ENCODE data around the gene GLDN.

The GLDN gene

DNA sequence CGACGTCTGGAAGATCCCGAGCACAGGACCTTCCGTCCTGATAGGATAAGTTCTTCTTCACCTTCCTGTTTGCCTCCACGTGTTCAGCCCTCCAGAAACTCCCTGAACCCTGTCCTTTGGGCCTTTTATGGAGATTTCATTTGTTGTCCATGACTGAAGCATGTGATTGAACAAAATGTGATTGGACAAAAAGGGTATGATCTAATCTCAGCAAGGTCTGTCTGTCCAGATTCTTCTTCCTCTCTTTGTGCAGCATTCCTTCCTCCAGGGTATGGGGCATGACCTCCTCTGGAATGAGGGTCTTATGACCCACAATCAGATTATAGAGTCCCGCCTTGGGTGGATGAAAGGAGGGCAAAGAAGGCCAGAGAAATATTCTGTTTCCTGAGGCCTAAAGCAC, 3.0 kb upstream of the GLDN start, which contains the start of gene CYP19A1:
TSS of gene CYP19A1 (minus strand) at position 101 of the 400 bp plus-strand sequence. CDS start 95,684 bp downstream, outside the sequence.
- Histone ChIP-seq H3K36me3 (ENCODE audit: control insufficient read depth, insufficient read depth, low read length) (no peaks in the 10 kb centered on the region), H3K27me3 (replicated peaks; ENCODE audit: control insufficient read depth, insufficient read depth, low read length) (peaks cover 4% of the 10 kb centered on the region), H3K4me3 (replicated peaks; ENCODE audit: low read depth, low read length) (no peak within 1 kb of the TSS)
- TF ChIP-seq CTCF (IDR thresholded peaks at IDR 0.05; ENCODE audit: insufficient read depth, low read length, poor library complexity, severe bottlenecking): no peak
- no peak for DNase-seq (ENCODE audit: extremely low read depth, insufficient read length)

DNA sequence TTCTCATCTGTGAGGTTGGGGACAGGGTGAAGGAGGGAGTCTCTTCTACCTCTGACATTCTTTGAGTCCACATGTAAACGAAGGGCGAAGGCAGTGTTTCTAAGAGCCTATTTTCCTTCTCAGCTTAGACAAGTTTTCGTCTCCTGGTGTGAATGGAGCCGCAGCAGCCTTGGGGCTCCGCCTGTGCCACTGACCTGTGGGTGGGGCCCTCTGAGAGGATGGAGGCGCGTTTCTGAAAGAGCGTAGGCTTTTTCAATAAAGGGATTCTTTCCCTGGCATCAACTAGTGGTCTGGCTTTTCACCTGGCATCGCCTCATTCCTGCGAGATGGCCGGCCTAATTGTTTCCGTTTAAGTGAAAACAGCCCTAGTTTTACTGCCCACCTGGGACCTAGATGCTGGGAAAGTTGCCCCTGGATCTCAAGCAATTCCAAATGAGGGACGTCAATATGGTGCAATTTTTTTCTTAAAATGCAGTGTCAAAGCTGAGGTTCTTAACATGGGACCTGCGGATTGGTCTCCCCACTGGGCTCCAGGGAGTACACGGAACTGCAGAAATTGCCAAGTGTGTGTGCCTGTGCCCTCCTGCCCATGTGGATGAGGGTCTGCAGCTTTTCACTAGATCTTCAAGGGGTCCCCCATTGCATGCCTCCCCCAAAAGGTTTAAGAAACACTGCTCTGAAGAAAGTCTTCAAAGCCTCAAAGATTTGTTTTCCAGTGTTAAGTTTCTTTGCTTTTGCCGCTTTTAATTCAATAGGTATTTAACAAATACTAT, 958 bp downstream of the GLDN start:
- H3K4me3 ChIP-seq (replicated peaks; ENCODE audit: low read depth, low read length): no peak overlapping the region
- no peak for DNase-seq (ENCODE audit: extremely low read depth, insufficient read length)
- peaks cover 6% of the 10 kb centered on the region for H3K27me3 ChIP-seq (replicated peaks; ENCODE audit: control insufficient read depth, insufficient read depth, low read length)
- no peaks in the 10 kb centered on the region for H3K36me3 ChIP-seq (ENCODE audit: control insufficient read depth, insufficient read depth, low read length)
- TF ChIP-seq CTCF (IDR thresholded peaks at IDR 0.05; ENCODE audit: insufficient read depth, low read length, poor library complexity, severe bottlenecking): no peak

DNA sequence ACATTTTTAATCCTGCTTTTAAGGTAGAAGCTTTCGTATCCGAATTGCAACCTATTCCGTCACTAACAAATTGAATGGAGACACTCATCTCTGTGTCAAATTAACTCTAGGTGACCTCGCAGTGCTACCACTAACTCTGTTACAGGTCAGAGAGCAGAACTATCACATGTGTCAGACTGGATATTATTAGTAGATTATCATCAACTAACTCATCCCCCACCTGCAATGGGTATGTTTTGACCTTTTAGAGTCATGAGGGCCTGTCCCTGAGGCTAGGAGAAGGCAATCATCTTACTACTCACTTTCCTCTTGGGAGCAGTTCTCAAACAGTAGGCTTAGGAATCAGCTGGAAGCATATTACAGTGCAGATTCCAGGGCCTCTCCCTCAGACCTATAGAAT, 2.0 kb downstream of the GLDN start:
- Histone ChIP-seq H3K36me3 (ENCODE audit: control insufficient read depth, insufficient read depth, low read length) (no peaks in the 10 kb centered on the region), H3K27me3 (replicated peaks; ENCODE audit: control insufficient read depth, insufficient read depth, low read length) (peaks cover 6% of the 10 kb centered on the region), H3K4me3 (replicated peaks; ENCODE audit: low read depth, low read length) (no peak overlapping the region)
- DNase-seq (ENCODE audit: extremely low read depth, insufficient read length): no peak
- no peak for TF ChIP-seq CTCF (IDR thresholded peaks at IDR 0.05; ENCODE audit: insufficient read depth, low read length, poor library complexity, severe bottlenecking)

DNA sequence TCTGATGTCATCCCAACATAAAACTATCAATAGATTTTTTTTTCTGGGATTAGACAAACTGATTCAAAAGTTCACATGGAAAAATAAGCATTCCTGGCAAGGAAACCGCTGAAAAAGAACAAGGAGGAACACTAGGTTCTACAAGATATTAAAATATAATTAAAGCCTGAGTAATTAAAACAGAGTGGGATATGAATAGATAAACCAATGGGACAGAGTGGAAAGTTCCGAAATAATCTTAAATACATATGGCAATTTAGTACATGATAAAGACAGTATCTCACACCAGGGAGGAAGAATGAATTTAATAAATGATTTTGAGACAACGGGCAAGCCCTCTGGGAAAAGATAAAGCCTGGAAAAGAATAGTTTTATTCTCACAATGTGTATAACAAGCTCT, 4.7 kb downstream of the GLDN start:
- DNase-seq (ENCODE audit: extremely low read depth, insufficient read length): no peak
- H3K36me3 ChIP-seq (ENCODE audit: control insufficient read depth, insufficient read depth, low read length): no peaks in the 10 kb centered on the region
- TF ChIP-seq CTCF (IDR thresholded peaks at IDR 0.05; ENCODE audit: insufficient read depth, low read length, poor library complexity, severe bottlenecking): no peak
- no peak overlapping the region for H3K4me3 ChIP-seq (replicated peaks; ENCODE audit: low read depth, low read length)
- H3K27me3 ChIP-seq (replicated peaks; ENCODE audit: control insufficient read depth, insufficient read depth, low read length): peaks cover 4% of the 10 kb centered on the region

DNA sequence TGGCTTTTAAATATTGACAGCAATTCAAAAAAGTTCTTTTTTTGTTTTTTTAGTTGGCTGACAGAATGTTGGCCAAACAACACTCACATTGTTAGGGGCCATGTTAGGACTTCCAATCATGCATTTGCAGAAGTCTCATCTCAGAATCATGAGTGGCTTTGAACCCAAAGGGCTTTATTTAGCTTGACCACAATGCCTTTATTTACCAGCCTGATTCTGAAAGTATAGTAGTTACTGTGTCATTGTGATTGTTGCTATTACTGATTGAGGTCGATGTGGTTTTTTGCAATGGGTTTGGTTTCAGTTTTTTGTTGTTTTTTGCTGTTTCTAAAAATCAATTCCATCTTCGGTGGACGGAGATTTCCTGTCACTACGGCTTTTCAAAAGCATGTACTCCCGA, 7.2 kb downstream of the GLDN start:
- no peak for TF ChIP-seq CTCF (IDR thresholded peaks at IDR 0.05; ENCODE audit: insufficient read depth, low read length, poor library complexity, severe bottlenecking)
- H3K4me3 ChIP-seq (replicated peaks; ENCODE audit: low read depth, low read length): no peak overlapping the region
- DNase-seq (ENCODE audit: extremely low read depth, insufficient read length): peak; percentile 68
- peaks cover 1% of the 10 kb centered on the region for H3K27me3 ChIP-seq (replicated peaks; ENCODE audit: control insufficient read depth, insufficient read depth, low read length)
- H3K36me3 ChIP-seq (ENCODE audit: control insufficient read depth, insufficient read depth, low read length): no peaks in the 10 kb centered on the region
